ENCODE data around the gene FKBP2. TPM values are rescaled to one million over a fixed set of nuclear protein-coding genes. Genes with fewer than 3 reads are reported as not detected.
A peak's percentile ranks its signal among the peaks of the same experiment; 100 is the strongest.

FKBP2 gene
- total RNA-seq, 1 experiment from 2014 or later: 41.0 TPM

DNA sequence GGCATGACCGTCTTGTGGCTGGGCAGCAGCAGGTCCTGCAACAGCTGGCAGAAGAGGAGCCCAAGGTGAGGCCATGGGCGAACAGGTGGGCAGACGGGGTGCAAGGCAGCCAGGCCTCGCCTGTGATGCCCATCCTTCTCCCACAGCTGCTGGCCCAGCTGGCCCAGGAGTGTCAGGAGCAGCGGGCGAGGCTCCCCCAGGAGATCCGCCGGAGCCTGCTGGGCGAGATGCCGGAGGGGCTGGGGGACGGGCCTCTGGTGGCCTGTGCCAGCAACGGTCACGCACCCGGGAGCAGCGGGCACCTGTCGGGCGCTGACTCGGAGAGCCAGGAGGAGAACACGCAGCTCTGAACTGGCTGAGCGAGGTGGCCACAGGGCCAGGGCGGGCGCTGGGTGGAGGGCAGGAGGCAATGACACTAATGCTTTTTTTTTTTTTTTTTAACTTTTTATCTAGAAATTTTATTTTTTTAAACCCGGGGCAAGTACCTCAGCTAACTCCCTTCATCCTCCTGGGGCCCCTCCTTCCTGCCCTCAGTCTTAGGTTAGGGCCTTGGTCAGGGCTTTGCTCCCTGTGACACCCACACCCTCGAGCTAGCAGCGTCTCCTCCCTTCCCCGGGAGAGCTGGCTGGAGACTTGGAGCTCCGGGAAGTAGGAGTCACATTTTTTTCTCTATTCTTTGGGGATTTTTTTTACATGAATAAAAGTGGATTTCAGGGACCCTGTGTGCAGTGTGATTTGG lies 26.5 kb downstream of the FKBP2 start:
- no peak for DNase-seq
- H3K4me3 Mint-ChIP-seq: peak overlapping the region in 1 of 2 experiments; percentile 64; a peak in 2 of 5 replicates
- H3K9ac ChIP-seq (ENCODE audit: extremely low read depth, insufficient read length, low read length): no peak overlapping the region

More for the DNA sequence above, 26.5 kb downstream of the FKBP2 start:
- no peak overlapping the region for H3K56ac ChIP-seq (ENCODE audit: insufficient read length, low read depth, low read length)
- Mint-ChIP-seq H3K9me3 (no peaks in the 10 kb centered on the region), H3K36me3 (ENCODE audit: insufficient read depth in 1 of 3, low read depth in 3 of 3) (peaks cover 21 to 53% (median 39%) of the 10 kb centered on the region in 3 experiments), H3K4me1 (peaks cover 16 to 26% of the 10 kb centered on the region in 2 experiments), H3K27ac (peak overlapping the region in 2 of 3 experiments; percentile 18 to 65; a peak in 1 of 7 replicates), H3K27me3 (ENCODE audit: low read depth) (no peaks in the 10 kb centered on the region; the same call in 1 of the 2 replicates)
- H3K18ac ChIP-seq (ENCODE audit: insufficient read length, low read depth, low read length): no peak overlapping the region
- H2BK120ac ChIP-seq (ENCODE audit: low read depth, low read length, poor library complexity, severe bottlenecking): no peak overlapping the region
- TF ChIP-seq, protein P1, sequence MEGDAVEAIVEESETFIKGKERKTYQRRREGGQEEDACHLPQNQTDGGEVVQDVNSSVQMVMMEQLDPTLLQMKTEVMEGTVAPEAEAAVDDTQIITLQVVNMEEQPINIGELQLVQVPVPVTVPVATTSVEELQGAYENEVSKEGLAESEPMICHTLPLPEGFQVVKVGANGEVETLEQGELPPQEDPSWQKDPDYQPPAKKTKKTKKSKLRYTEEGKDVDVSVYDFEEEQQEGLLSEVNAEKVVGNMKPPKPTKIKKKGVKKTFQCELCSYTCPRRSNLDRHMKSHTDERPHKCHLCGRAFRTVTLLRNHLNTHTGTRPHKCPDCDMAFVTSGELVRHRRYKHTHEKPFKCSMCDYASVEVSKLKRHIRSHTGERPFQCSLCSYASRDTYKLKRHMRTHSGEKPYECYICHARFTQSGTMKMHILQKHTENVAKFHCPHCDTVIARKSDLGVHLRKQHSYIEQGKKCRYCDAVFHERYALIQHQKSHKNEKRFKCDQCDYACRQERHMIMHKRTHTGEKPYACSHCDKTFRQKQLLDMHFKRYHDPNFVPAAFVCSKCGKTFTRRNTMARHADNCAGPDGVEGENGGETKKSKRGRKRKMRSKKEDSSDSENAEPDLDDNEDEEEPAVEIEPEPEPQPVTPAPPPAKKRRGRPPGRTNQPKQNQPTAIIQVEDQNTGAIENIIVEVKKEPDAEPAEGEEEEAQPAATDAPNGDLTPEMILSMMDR (conservative IDR thresholded peaks at IDR 0.05): no peak
- no peaks in the 10 kb centered on the region for H4K20me1 ChIP-seq (ENCODE audit: control insufficient read depth, insufficient read depth, insufficient read length)
- H3K27ac ChIP-seq (ENCODE audit: insufficient read length, low read depth, low read length): no peak overlapping the region
- no peak overlapping the region for H3K14ac ChIP-seq (ENCODE audit: insufficient read depth, low read length)
- H4K5ac ChIP-seq (ENCODE audit: insufficient read length, low read depth, low read length): no peak overlapping the region
- H3K4me1 ChIP-seq (ENCODE audit: insufficient read depth, low read length): no peaks in the 10 kb centered on the region
- H3T11ph ChIP-seq (ENCODE audit: low read length): no peak overlapping the region
- no peak overlapping the region for H3K4me2 ChIP-seq (ENCODE audit: insufficient read depth, insufficient read length, low read length)
- no peak overlapping the region for H3K23ac ChIP-seq (ENCODE audit: insufficient read length, low read depth, low read length)
- H2BK5ac ChIP-seq (ENCODE audit: insufficient read length, low read length): no peak overlapping the region
- no CpG with 5 or more reads among the region's 27 CpGs for WGBS (ENCODE audit: extremely low coverage, insufficient read length, low lambda C conversion rate)
- H4K8ac ChIP-seq (replicated peaks; ENCODE audit: insufficient read length, low read depth, low read length): no peak overlapping the region
- no peak overlapping the region for H2BK12ac ChIP-seq (ENCODE audit: insufficient read length, low read depth, low read length)
- H2BK15ac ChIP-seq (ENCODE audit: low read depth, low read length): no peak overlapping the region
- H3K79me1 ChIP-seq (ENCODE audit: insufficient read depth, low read depth, low read length, poor library complexity, severe bottlenecking): no peaks in the 10 kb centered on the region
- H2AK5ac ChIP-seq (ENCODE audit: insufficient read length, low read length): no peak overlapping the region
- peaks cover 15% of the 10 kb centered on the region for H3K23me2 ChIP-seq (ENCODE audit: insufficient read length, low read depth, low read length, poor library complexity, severe bottlenecking)
- no peaks in the 10 kb centered on the region for H3K79me2 ChIP-seq (ENCODE audit: insufficient read depth, low read length)
- no peaks in the 10 kb centered on the region for H3K27me3 ChIP-seq (ENCODE audit: insufficient read depth, low read length)
- no peak overlapping the region for H3K4ac ChIP-seq (ENCODE audit: low read depth, low read length)
- no peak overlapping the region for H2BK20ac ChIP-seq (ENCODE audit: low read depth, low read length, poor library complexity, severe bottlenecking)
- H4K91ac ChIP-seq (ENCODE audit: insufficient read length, low read depth, low read length): no peak overlapping the region
- no peaks in the 10 kb centered on the region for H3K9me3 ChIP-seq (ENCODE audit: control insufficient read depth, low read depth, low read length)
- H2AFZ ChIP-seq (ENCODE audit: low read length): no peak overlapping the region
